Right kidney (tissue), 9 donors: Measurements from ENCODE around the gene SF3A2.
"Not testable (repeated sequence)": the region's sequence is repeated elsewhere in the genome, so short reads cannot be mapped to it uniquely, and the experiment has no call there.

Source experiments
- DNase-seq: peaks from one replicate; pipeline ENCODE4 v3.0.0-alpha.2; 2016
- long read RNA-seq, 8 donors: transcript quantifications; one replicate each; lab custom pipeline, GENCODE V29; 2026

Gene SF3A2
- long read RNA-seq, donor 1, transcript SF3A2-201 (9 exons, 1,963 nt) = major isoform, 23 of 27 reads
- long read RNA-seq, donor 1, partial matches to known transcripts = 0 of 27 reads
- long read RNA-seq, donor 1, other reads (novel, unspliced or antisense) = 0 of 27 reads
- long read RNA-seq, donor 2, transcript SF3A2-201 (9 exons, 1,963 nt) = major isoform, 22 of 22 reads
- long read RNA-seq, donor 2, partial matches to known transcripts = 0 of 22 reads
- long read RNA-seq, donor 2, other reads (novel, unspliced or antisense) = 0 of 22 reads
- long read RNA-seq, donor 3, transcript SF3A2-201 (9 exons, 1,963 nt) = major isoform, 16 of 17 reads
- long read RNA-seq, donor 3, partial matches to known transcripts = 0 of 17 reads
- long read RNA-seq, donor 3, other reads (novel, unspliced or antisense) = 0 of 17 reads
- long read RNA-seq, donor 4, transcript SF3A2-207 (5 exons, 724 nt) = minor isoform, 7 of 54 reads
- long read RNA-seq, donor 4, transcript SF3A2-201 (9 exons, 1,963 nt) = major isoform, 26 of 54 reads
- long read RNA-seq, donor 4, partial matches to known transcripts = 19 of 54 reads
- long read RNA-seq, donor 4, other reads (novel, unspliced or antisense) = 0 of 54 reads
- long read RNA-seq, donor 5, transcript SF3A2-201 (9 exons, 1,963 nt) = major isoform, 28 of 42 reads
- long read RNA-seq, donor 5, partial matches to known transcripts = 8 of 42 reads
- long read RNA-seq, donor 5, other reads (novel, unspliced or antisense) = 0 of 42 reads
- long read RNA-seq, donor 6, transcript SF3A2-207 (5 exons, 724 nt) = minor isoform, 7 of 60 reads
- long read RNA-seq, donor 6, transcript SF3A2-201 (9 exons, 1,963 nt) = major isoform, 28 of 60 reads
- long read RNA-seq, donor 6, partial matches to known transcripts = 24 of 60 reads
- long read RNA-seq, donor 6, other reads (novel, unspliced or antisense) = 0 of 60 reads
- long read RNA-seq, donor 7 = 0 reads
- long read RNA-seq, donor 8, transcript SF3A2-201 (9 exons, 1,963 nt) = major isoform, 25 of 38 reads
- long read RNA-seq, donor 8, partial matches to known transcripts = 12 of 38 reads
- long read RNA-seq, donor 8, other reads (novel, unspliced or antisense) = 0 of 38 reads

GRCh38 chr19:2236314-2237050, at the start of gene SF3A2, which contains the start of gene PLEKHJ1:
TSS of gene SF3A2 (plus strand) at chr19:2236824. CDS start at chr19:2243419, 6,595 bp downstream.
TSS of gene PLEKHJ1 (minus strand) at chr19:2236329. CDS start at chr19:2236248, 81 bp downstream.
- peak; percentile 100 for DNase-seq

- DNase-seq = no peak
These were observed 49.5 kb upstream of the SF3A2 start for GRCh38 chr19:2187159-2187558.

GRCh38 chr19:2188708-2189385, 47.8 kb upstream of the SF3A2 start:
- no peak for DNase-seq

GRCh38 chr19:2189880-2190279, 46.7 kb upstream of the SF3A2 start:
- no peak for DNase-seq

GRCh38 chr19:2190848-2191455, 45.7 kb upstream of the SF3A2 start:
- no peak for DNase-seq

GRCh38 chr19:2191456-2192310, 44.9 kb upstream of the SF3A2 start:
- no peak for DNase-seq

- DNase-seq = no peak
These were observed 43.8 kb upstream of the SF3A2 start for GRCh38 chr19:2192862-2193261.

GRCh38 chr19:2193807-2194206, 42.8 kb upstream of the SF3A2 start:
- DNase-seq = no peak

GRCh38 chr19:2194513-2195078, 42.0 kb upstream of the SF3A2 start:
- DNase-seq = no peak

- DNase-seq = no peak
These were observed 41.3 kb upstream of the SF3A2 start for GRCh38 chr19:2195361-2195760.

GRCh38 chr19:2195914-2196313, 40.7 kb upstream of the SF3A2 start:
- no peak for DNase-seq

GRCh38 chr19:2197270-2197669, 39.4 kb upstream of the SF3A2 start:
- no peak for DNase-seq

GRCh38 chr19:2198317-2198716, 38.3 kb upstream of the SF3A2 start:
- DNase-seq = no peak

GRCh38 chr19:2199215-2199614, 37.4 kb upstream of the SF3A2 start:
- no peak for DNase-seq

GRCh38 chr19:2199861-2200623, 36.6 kb upstream of the SF3A2 start:
- DNase-seq = no peak

GRCh38 chr19:2200624-2201294, 35.9 kb upstream of the SF3A2 start:
- DNase-seq = not testable (repeated sequence)

GRCh38 chr19:2201473-2202148, 35.0 kb upstream of the SF3A2 start:
- no peak for DNase-seq

GRCh38 chr19:2202366-2202765, 34.3 kb upstream of the SF3A2 start:
- DNase-seq = no peak
